SKM-1 (cell line): Measurements from ENCODE around the gene SYT6.

ENCODE experiments used
- DNase-seq: peaks from one replicate; lab custom pipeline; 2025; ENCODE audit not compliant: unreplicated experiment; lab: John Stamatoyannopoulos, UW

Gene SYT6

DNA sequence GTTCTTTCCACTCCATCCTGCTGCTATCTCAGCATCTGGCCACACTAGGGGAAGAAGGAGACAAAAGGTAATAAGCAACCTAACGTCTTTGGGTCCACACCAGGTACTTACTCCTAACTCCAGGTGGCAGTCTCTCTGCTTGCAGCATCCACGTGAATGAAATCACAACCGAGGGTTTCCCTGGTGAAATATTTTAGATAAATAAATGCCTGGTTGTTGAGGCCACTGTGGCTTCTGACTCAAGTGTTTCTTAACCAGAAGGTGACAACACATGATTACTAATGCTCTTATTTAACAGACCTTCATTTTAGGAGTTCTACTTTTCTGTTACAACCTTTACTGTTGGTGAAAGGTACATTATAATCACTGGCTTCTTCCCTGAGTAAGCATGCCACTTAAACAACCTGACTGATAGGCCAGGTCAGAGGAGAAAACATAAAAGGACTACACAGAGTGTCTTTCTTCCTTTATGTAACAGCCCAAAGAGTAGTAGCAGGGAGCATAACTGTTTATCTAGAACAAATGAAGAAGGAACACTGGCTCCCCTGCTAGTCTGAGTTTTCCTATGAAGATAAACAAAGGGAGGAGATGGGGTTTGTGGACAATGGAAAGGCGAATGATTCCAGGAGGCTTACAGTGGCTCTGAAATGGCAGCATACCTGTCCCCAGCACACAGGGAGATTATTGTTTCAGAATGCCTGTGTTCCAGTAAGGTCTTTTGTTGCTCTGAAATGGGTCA is 59.9 kb downstream of the SYT6 start:
- DNase-seq = no peak

DNA sequence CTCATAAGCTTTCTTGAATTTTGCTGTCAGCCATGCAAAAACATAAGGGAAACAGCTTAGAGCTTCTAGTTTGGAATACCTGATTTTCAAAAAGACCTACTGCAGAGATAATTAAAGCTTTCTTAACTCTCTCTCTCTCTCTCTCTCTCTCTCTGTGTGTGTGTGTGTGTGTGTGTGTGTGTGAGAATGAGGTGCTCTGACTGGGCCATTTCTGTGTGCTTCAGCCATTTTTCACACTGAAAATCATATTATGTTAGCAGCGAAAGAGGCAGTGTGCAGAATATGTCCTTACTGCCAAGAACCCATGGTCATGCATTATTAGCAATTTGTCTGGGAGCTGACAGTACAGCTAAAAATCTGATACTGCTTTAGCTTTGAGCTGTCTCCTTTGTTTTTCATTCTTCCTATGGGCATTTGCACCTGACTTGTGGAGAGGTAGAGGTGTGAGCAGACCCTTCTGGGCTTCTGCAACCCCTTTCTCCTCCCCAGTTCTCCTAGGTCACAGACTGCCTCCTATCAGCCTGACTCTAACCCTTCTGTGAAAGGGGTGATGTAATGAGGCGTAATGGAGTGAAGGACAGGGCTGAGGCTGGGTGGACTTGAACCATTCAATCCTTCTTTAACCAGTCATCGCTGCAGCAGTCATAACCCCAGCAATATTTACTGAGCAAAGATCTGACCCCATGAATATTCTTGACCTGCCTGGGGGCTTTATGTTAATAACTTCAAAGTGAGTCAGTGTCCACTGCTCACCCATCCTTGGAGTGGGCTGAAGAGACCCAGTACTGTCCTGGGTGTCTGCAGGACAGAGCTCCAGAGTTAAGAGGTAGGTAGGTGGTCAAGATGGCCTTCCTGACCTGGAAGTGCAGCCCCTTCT is 61.2 kb downstream of the SYT6 start:
- no peak for DNase-seq

DNA sequence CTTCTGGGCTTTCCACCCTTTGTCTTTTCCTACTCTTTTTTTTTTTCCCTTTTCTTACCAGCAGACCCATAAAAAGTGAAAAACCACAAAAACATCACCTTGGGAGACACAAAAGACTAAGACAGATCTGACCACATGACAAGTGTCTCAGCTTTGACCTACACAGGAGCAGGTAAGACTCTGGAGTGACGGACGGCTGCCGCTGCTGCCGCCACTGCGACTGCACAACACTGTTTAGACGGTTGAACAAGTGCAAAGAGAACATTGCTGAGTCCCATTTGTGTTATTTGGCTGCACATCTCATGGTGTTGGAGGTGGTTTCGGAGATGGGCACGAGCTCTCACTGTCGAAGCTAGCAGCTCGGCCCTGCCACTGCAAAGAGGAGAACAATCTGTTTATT is 62.0 kb downstream of the SYT6 start:
- no peak for DNase-seq

DNA sequence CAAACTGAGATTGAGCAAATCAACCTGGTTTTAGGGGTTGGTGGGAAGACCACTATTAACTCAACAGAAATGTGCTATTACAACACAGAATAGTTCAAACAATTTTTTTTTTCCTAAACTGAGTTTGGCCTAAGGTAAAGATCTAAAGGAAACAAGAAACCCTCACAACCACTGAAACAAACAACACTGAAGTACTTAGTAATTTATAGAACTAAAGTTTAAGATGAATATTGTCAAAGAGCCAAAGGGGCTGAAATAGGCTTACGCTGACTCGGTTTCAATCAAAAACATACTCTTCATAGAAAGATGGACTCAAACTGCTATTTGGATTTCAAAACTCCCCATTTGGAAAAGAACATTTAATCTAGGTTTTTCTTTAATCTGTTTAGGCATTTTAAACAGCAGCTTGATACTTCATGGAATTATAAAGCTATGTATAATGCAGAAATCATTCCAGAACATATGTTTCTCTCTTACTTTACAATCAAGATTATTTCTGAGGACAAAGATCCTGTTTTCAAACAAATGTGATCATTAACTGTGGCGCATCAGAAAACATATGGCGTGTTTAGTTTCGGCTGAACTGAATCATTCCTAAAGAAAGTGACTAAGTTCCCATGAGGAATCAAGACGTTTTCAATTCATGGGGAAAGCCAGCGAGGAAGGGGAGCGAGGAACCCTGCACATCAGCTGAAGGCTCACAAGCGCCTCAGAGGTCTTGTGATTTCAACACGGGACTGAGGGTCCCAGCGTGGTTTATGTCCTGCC is 62.7 kb downstream of the SYT6 start:
- no peak for DNase-seq

DNA sequence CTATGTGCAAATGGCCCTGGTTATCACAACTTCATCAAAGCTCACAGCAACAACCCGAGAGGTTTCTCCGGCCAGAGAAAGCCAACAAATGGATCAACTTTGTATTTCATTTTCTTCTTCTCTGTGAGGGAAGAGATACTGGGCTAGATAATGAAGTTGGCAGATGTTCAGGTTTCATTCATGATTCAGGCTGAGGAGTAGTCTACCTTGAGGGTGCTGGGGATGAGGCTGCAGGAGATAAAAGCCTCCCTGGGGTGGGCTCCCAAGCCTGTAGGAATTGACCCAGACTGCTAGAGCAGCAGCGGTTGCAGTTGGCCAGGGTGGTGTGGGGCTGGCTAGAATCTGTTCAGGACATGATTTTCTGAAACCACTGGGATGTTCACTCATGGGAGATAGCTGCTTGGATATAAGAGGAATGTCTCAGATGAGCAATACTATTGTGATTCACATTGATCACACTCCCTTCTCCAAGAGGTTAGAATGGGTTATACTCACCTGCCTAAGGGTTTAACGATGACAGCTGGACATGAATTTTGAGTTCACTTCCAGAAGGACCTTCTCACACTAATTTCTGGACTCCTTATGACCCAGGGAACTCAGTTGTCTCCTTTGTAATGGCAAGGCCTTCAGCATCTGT is 64.0 kb downstream of the SYT6 start:
- DNase-seq = no peak

DNA sequence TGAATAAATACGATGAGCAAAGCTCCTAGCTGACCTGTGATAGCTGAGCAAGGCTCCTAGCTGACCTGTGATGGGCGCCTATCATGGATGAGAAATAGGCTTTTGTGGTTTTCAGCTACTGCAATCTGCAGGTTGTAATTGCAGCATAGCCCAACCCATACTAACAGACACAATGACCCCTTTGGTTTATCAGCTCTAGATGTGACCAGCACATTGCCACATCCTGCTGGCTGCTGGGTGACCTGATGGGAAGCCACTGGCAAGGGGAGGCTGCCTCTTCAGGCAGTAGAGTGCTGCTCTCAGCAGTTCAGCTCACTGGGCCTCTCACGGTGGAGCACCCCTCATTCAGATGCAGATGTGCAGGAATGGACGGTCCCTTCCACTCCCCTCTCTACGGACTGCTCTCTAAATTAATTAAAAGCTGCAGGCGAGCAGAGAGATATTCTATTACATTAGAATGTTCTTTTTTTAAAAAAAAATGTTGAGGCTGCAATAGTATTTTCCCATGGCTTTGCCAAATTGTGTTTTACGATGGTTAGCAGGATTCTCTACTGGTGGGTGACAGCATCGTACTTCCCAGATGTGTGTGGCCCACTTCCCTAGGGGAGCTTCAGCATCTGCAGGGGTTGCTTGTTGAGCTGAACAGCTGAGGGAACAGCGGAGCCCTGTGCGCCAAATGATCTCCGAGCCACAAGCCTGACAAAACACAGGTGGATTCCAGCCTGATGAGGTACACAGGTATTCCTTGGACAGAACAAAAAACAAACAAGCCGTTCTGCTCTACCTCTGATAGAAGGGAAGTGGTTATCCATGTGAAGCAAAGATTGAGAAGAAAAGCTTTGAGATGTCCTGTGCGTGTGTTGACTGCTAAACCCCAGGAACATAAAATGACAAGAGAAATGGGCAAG is 65.0 kb downstream of the SYT6 start:
- peak; percentile 74 for DNase-seq

DNA sequence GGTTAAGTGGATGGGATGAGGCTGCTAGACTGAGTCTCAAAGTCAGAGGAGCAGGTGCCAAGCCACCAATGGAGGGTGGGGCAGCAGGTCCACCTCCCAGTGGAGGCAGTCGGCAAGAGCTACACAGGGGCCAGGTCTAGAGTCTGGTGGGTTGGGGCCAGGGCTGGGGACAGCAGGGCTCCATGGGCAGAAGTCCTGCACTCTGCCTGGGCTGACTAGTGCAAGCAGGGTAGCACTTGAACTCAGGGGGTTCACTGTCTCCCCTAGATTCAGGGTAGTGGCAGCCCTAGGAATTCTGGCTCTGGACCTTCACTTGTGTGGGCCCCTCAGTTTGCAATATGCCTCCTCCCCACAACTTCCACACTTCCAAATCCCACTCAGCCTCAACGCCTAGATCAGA is 66.2 kb downstream of the SYT6 start:
- no peak for DNase-seq

DNA sequence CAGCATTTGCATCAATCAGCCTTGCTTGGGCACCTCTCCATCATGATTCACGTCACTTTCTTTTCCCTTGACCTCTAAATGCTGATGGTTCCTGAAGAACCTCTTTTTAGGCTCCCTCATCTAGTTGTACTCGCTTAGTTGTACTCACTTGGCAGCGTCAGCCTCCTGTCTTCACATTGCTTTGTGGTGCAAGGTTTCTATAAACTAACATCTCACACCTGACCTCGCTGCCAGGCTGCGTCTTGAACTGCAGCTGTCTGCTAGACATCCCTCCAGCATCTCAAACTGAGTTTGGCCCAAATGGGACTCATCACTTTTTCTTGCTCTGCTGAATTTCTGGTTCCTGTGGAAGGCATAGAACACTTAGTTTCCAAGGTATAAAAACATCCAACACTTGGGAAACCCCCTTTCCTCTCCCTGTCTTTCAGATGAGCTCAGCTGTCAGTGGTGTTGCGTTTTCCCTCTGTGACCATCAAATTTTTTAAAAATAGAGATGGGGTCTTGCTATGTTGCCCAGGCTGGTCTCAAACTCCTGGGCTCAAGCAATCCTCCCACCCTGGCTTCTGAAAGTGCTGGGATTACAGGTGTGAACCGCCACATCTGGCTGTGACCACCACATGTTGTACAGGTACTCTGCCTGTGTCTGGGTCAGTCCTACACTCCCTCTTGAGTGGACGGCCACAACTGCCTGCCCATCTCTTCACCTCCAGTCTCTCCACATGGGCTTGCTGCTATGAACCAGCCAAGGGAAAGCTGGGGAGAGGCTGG is 66.9 kb downstream of the SYT6 start:
- no peak for DNase-seq

DNA sequence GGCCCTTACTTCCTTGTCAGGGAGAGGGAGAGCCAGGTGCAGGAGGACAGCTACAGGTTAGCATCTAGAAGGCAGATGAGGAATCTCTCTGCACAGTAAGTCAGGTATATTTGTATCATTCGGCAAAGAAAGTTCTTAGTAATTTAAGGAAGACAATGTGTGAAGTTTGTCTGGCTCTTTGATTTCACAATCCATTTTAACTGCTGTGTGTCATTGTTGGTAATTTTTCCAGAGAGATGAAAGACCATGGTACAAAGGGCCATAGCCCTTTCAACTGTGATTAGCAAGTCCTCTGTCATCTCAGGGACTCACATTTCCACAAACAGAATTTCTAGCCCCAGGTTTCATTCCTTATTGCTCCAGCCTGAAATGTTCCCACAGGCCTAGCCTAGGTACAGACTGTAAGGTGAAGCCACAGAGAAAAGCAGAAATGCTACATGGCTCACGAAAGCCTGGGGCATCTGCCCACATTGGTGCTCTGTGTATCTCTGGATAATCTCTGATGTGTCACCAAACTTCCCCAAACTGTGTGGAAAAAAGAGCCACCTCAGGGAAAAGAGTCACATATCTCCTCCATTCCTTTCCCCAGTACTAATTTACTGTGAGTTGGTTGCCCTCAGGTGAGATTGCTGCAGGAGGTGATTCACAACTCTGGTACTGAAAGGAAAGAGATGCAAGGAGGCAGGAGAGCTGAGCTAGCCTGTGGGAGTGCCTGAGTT is 70.6 kb downstream of the SYT6 start:
- peak; percentile 24 for DNase-seq

DNA sequence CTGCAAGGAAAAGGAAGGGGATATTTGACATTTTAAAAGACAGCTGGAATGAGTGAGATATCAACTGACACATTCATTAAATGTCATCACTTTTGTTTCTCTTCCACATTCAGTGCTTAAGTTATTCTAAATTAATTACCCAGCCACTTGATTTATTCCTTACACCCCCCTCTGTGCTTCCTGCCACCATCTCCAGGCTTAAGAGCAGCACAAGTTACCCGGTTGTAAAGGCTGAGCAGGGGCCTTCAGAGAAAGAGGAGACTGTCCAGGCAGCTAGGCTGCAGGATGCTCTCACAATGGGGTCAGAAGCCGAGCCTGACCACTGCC is 71.4 kb downstream of the SYT6 start:
- no peak for DNase-seq

DNA sequence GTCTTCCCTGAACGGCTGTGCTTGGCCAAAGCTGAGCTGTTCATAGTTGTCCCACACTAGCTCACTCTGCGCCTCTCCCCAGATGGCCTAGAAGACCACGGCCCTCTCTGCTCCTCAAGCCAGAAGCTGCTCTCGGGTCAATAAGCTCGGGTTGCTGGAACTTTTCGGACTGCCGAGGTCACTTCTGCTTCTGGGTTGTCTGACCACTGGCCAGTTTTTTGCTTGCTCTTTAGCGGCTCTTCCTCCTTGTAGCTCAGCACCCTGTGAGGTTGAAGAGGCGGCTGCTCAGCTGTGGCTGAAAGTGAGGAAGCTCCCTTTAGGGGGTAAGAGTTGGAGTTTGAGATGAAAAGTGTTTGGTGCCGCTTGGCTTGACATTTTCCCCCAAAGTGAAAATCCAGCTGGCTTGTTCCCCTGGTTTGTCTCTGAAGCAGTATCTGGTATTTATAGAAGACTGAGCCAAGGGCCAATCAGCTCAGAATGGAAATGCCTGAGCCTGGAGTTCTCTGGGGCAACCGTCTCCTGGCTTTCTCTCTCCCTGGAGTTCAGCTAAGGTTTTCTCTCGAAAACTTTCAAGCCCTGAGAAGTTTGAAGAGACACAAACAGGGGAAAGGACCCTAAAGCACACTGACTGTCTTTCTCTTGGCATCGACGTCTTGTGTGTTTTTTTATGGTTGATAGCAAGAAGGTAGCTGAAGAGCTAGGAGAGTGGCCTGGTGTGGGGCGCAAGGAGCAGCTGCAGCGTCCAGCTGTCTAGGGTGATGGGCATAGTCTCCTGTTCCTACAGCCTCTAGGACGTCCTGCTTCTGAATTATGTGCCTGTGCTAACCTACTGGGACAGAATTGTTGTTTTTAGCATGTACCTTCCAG is 72.0 kb downstream of the SYT6 start:
- peak; percentile 14 for DNase-seq

DNA sequence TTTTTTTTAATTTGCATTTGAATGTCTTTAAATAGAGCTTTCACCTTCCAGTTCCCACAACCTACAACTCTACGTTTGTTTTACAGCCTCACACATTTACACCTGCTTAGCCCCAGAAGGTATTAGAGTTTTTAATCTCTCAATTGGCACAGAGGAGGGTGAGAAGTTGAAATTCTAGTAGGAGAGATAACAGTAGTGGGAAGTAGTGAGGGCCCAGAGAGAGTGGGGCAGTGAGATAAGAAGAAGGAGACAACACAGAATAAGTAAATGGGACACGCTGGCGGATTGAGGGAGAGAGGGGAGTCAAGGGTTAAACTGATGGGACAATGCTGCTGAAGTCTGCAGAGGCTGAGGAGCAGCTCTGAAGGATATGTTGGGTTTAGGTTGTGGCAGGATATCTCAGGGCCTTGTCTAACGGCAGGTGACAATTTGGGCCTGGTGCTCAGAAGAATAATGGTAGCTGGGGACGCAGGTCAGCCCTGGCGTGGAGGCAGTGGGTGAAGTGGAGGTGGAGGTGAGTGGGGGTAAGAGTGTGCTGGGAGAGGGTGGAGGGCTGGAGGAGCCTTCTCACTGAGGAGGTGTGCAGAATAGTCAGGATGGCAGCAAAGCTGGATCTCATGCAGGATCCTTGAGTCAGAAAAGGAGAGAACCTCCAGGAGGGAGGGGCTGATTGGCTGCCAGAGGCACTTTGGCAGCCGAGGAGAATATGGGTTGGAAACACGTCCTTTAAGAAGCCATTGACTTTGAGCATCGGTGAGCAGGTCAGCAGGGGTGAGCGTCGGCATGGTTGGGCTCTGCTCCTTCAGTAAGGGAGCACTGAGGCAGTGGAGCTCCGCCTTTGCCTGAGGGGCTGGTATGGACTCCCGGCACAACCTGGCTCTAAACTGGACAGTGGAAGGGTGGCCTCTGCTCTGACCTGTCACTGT is 72.9 kb downstream of the SYT6 start:
- DNase-seq = no peak

DNA sequence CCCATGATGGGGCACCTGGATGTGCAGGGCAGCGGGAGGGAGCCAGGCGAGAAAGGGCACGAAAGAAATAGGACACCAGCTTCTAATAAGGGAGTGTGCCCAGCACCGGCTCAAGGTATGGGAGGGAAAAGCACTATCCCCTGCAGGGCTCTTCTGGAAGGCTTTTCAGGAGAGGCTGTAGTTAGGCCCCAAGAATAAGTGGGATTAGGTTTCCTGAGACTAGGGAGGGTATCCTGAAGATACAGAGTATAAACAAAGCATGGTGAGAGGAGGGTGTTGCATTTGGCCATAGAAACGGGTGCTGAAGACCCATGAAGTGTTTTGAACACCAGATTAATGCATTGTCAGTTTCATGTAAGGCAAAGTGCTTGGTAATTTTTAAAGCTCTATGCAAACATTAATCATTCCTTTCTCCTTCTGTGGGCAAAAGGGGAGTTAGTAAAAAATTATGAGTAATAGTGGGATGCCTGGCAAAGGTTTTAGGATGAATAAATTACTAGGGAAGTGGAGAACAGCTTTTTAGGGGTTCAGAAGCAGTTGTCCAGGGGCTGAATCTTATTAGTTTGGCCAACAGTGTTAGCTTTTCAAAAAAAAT is 74.0 kb downstream of the SYT6 start:
- DNase-seq = no peak

DNA sequence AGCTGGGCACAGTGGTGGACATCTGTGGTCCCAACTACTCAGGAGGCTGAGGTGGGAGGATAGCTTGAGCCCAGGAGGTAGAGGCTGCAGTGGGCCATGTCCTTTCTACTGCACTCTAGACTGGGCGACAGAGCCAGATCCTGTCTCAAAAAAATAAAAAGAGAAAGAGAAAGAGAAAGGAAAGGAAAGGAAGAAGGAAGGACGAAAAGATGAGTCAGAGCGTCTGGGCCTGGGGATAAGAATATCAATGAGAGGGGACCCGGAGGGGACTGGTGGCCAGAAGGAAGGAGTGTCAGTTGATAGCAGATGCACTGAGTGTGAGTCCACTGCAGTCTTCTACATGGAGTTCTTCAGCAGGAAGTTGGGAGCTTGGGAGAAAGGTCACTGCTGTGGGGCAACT is 75.6 kb downstream of the SYT6 start:
- no peak for DNase-seq

DNA sequence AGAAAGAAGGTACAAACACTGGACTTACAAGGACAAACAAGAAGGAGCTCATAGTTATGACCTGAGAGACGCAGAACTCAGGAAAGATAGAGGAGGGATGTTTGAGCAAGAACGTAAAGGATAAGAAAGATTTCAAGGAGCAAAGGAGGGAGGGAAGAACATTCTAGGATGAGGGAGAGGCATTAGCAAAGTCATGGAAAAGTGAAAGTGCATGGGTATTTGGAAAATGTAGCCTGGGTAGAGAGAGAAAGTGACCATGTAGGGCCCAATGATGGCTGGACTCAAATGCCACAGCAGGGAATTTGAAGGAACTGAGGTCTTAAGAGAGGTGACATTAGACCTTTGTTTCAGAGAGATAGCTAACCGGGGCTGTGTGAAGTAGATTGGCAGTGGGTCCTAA is 76.5 kb downstream of the SYT6 start:
- no peak for DNase-seq

DNA sequence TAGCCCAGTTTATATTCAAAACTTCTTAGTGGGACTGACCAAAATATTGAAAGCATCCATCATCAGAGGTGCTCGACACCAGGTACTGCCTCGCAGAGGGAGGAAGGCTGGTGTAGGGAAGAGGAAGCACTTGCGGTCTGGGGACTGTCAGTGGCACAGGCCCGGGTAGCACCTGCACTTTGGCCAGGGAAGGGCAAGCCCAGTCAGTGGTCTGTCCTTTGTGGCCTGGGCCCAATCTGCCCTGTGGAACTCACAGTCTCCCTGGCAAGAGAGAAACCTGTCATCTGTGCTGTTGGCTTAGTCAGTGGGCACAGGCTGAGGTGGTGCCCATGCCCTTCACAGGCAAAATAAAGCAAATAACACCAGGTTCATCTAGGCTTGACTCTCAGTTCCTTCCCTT is 77.4 kb downstream of the SYT6 start:
- DNase-seq = no peak
